Stimulated activated CD4-positive, alpha-beta T cell treated with anti-CD3 and anti-CD28 coated beads, Interleukin-12 subunit alpha, Interleukin-12 subunit beta, amount 100 ng/mL, for 24 hours (primary cell): Measurements from ENCODE around the gene ZNF330.
"Not testable (repeated sequence)": the region's sequence is repeated elsewhere in the genome, so short reads cannot be mapped to it uniquely, and the experiment has no call there.

Experiments
- DNase-seq, 2 experiments: peaks; one replicate each; pipeline ENCODE4 v3.0.0-alpha.2; 2020; ENCODE audit warnings: low read depth in 2 of 2

The ZNF330 gene

GRCh38 chr4:141220691-141221659 lies at the start of gene ZNF330:
Gene ZNF330 (plus strand): TSS chr4:141220895. CDS start chr4:141222372, 1,477 bp downstream.
- DNase-seq, result peak; percentile 80 to 87

- DNase-seq, result no peak
Observed at GRCh38 chr4:141174457-141174856, 46.2 kb upstream of the ZNF330 start.

GRCh38 chr4:141177171-141177570 lies 43.5 kb upstream of the ZNF330 start:
- no peak for DNase-seq

DNA sequence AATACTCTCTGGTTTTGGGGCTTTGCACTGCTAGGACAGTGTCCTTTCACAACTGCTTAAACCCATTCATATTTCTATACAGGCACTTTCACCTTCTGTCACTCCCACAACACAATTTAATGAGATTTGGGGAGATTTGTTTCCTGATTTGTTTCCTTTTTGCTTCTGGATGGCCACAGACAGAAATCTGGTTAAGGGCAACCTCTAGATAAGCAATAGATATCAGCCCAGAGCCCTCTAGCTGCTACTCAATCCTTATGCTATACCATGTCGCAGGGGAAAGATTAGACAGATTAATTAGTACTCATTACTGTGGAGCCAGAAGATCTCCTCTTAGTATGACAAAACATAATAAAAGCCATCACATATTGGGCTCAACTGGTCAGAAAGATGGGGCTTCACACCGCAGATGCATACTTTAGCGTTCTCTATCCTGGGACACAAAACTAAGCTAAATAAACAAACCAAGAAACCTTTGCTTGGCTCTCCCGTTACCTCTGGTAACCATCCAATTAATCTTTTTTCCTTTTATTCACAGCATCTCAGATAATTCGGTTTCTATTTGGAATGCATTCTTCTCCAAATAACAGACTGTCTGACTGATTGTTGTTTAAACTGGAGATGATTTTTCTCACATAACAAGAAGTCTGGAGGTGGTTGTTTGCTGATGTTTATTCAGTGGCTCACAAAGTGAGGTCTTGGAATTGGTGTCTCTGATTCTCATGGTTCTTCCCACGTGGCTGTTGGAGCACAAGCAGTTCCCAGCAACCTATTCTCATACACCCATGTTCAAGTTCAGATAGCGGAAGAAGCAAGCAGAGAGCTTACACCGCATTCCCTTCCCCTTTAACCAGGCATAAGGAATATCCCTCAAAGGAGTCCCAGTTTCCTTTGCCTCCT lies 41.0 kb upstream of the ZNF330 start:
- DNase-seq, result no peak

GRCh38 chr4:141180991-141181761 lies 39.5 kb upstream of the ZNF330 start:
- DNase-seq, result no peak

- DNase-seq, result not testable (repeated sequence)
Observed at GRCh38 chr4:141183491-141183890, 37.2 kb upstream of the ZNF330 start.

DNA sequence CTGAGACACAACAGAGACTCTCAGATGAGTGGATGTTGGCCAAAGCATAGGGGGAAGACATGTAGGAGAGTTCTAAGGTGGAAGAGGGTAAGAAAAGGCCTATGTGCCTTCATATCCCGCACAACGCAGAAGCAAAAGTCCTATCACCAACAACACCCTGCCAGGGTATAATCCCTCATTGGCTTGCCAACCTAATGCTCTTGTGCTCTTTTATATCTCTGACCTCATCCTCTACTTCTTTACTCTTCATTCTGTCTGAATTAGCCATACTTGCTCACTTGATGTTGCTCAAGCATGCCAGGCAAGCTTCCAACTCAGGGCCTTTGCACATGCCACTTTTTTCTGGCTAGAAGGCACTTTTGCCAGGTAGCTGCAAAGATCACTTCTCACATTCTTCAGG lies 28.1 kb upstream of the ZNF330 start:
- DNase-seq, result no peak

DNA sequence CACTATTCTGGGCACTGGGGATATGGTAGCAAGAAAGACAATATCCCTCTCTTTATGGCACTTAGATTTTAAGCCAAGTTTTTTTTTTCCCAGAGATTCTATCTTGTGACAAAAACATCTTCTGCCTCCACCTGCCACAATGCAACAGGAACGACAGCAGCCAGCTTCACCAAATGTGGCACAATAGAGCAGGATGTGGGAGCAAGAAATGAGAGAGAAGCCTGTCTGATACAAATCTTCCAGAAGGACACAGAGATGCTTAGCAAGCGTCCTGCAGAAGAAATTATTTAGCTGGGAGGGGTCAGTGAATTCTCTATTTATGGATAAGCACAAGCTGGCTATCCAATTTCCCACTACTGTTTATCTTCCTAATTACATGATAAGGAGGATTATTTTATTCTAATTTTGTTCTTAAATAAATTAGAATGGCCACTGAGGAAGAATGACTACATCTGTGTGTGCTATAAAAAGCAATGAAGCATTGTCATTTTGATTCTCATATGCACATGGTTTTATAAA lies 27.1 kb upstream of the ZNF330 start:
- no peak for DNase-seq

DNA sequence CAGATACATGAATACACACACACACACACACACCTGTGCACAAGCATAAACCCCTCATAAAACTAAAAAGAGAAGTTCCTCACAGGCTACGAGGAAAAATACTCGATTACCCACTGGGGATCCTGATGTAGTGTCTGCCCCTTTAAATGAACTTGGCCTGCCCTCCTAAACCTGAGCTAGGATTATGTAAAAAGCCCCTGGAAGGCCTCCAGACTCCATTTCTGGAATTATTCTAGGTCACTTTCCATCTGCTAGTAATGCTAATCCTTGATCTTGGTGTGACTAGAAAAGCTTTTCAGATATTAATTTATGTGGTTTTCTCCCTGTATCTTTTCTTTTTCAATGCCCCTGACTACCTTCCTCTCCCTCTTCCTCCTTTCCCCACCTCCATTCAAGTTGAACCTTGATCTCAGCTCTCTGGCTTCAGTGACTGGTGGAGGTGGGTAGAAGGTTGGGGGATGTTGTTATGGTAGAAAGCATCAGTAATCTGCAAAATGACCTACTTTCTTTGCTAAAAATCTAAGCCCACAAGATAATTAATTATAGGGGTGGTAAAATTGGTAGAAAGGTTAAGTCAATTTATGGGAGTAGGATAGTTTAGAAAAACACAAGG lies 25.5 kb upstream of the ZNF330 start:
- no peak for DNase-seq

DNA sequence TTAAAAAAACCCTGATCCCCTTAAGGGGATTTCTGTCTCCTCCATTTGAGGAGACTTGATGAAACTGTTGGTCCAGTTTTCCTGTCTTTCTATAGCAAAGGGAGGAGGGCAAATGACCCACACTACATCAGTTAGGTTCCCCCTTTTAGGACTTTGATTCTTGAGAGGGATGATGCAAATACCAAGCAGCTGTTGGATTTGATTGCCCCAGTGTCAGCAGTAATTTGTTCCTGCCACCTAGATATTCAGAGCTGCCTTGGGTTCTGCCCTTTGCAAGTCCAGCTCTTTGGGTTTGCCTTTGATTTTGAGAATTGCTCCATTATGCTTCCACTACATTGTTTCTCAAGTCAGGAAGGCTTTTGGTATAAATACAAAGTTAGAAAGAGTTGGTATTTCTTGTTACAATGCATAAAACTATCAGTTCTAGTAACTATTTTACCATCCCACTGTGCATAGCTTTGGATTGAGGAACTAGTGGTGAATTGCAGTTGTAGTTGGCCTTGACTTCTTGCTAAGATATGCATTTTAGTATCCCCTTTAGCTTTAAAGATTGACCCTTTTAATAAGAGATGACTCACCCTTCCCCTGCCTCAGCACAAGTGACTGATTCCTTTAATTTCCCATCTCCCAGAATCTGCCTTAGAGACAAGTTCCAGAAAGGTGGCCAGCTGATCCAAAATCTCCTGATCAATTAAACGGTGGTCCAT lies 24.3 kb upstream of the ZNF330 start:
- DNase-seq, result no peak

DNA sequence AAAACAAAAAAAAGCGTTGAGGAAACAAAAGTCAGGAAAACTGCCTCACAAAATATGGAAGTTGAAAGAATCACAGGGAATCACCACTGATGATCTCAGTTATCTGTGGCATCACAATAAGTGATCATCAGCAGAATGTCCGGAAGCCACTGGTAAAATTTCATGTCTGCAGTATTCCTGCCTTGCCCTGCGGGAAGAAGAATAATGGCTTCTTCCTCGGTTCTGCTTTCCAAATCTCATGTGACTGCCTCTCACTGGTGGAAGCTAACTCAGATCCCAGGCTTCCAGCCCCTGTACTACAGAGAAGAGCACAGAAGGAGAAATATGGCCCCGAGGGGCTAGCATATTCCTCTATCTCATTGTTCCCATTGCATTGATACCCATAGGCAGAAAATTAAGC lies 12.7 kb upstream of the ZNF330 start:
- no peak for DNase-seq

- DNase-seq, result no peak
Observed at GRCh38 chr4:141210168-141210567, 10.5 kb upstream of the ZNF330 start.

GRCh38 chr4:141213550-141213991 lies 7.1 kb upstream of the ZNF330 start:
- no peak for DNase-seq

GRCh38 chr4:141215030-141215429 lies 5.7 kb upstream of the ZNF330 start:
- DNase-seq, result no peak

GRCh38 chr4:141216002-141216761 lies 4.5 kb upstream of the ZNF330 start:
- DNase-seq, result no peak

GRCh38 chr4:141220271-141220670 lies 424 bp upstream of the ZNF330 start:
- DNase-seq, result no peak

DNA sequence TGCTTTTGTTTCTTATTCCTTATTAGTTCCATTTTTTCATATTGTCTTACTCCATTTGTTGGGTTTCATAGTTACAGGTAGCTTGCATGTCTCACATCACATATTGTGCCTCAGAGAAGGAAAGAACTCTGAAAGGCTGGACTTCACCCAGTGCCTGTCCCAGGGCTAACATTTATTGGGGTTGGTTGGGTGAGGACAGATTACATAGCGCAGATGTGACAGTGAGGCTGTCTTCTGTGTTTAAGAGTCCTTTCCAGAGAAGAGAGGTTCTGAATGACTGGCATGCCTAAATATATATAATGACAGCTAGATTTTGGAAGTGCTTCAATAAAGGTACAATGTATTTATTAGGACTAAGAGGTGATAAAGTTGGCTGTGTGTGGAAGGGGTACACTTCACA lies 2.7 kb downstream of the ZNF330 start:
- no peak for DNase-seq

DNA sequence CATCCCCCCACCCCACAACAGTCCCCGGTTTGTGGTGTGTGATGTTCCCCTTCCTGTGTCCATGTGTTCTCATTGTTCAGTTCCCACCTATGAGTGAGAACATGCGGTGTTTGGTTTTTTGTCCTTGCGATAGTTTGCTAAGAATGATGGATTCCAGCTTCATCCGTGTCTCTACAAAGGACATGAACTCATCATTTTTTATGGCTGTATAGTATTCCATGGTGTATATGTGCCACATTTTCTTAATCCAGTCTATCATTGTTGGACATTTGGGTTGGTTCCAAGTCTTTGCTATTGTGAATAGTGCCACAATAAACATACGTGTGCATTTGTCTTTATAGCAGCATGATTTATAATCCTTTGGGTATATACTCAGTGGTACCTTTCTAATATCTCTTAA lies 6.6 kb downstream of the ZNF330 start:
- not testable (repeated sequence) for DNase-seq

GRCh38 chr4:141229408-141230101 lies 8.9 kb downstream of the ZNF330 start:
- DNase-seq, result no peak
